GM13977 (cell line): ENCODE results near the gene RNF130.
"Not testable (repeated sequence)": the region's sequence is repeated elsewhere in the genome, so short reads cannot be mapped to it uniquely, and the experiment has no call there.

ENCODE experiments used
- DNase-seq: peaks from one replicate; pipeline ENCODE4 v3.0.0; 2012; ENCODE audit warnings: low spot score
- CTCF ChIP-seq: IDR thresholded peaks from 2 replicates; pipeline ENCODE4 v1.5.1; 2012; ENCODE audit warnings: mild to moderate bottlenecking, control low read depth; ENCODE audit not compliant: insufficient read depth; ENCODE audit errors: extremely low read depth, missing control alignments
- in situ Hi-C: fragments of 300-500 bp; cut with MboI; formaldehyde crosslinking; loops from one replicate; pipeline ENCODE4 v1.12.0; 2022; ENCODE audit warnings: low sequenced_read_pairs, low pct_unique_long_range_greater_than_20kb, mixed read lengths, inconsistent platforms; ENCODE audit not compliant: unreplicated experiment

RNF130 gene

GRCh38 chr5:180093651-180094382 is 22.3 kb upstream of the RNF130 start:
- in situ Hi-C loops = no loop called here
- TF ChIP-seq CTCF = no peak
- DNase-seq = no peak

GRCh38 chr5:180093241-180093640 is 21.7 kb upstream of the RNF130 start:
- no peak for TF ChIP-seq CTCF
- DNase-seq = no peak
- in situ Hi-C loops = no loop called here

GRCh38 chr5:180090769-180091546 is 19.4 kb upstream of the RNF130 start:
- in situ Hi-C loops = no loop called here
- TF ChIP-seq CTCF = no peak
- DNase-seq = no peak

- DNase-seq = peak; percentile 66
- in situ Hi-C loops = no loop called here
- TF ChIP-seq CTCF = peak; percentile 79
Measured at GRCh38 chr5:180090098-180090768, 18.7 kb upstream of the RNF130 start.

- in situ Hi-C loops, DNase-seq: not testable (repeated sequence)
Measured at GRCh38 chr5:180089628-180090027, 18.1 kb upstream of the RNF130 start.

GRCh38 chr5:180088561-180088960 is 17.0 kb upstream of the RNF130 start:
- in situ Hi-C loops = no loop called here

More at GRCh38 chr5:180088561-180088960, 17.0 kb upstream of the RNF130 start:
- no peak for DNase-seq
- no peak for TF ChIP-seq CTCF
